CD14-positive monocyte (primary cell): ENCODE measurements around the gene GMCL2. TPM values are rescaled to one million over a fixed set of nuclear protein-coding genes. Genes with fewer than 3 reads are reported as not detected.
A peak's percentile ranks its signal among the peaks of the same experiment; 100 is the strongest.

Experiments used
- DNase-seq, 3 donors: peaks; one replicate each; pipeline ENCODE4 v3.0.0-alpha.2; 2011 to 2022
- H2AFZ ChIP-seq: 2 replicates; pipeline ENCODE4 v1.6.0; 2012; ENCODE audit warnings: mild to moderate bottlenecking, low read depth, low read length, inconsistent platforms; ENCODE audit not compliant: insufficient read depth, poor library complexity, severe bottlenecking
- H3K27ac ChIP-seq, 2 donors: 1 replicate in 1 of 2; 2 replicates in 1 of 2; pipeline ENCODE4 v1.5.1; 2012 to 2013; ENCODE audit warnings: low read length in 2 of 2, control low read depth in 1 of 2, inconsistent platforms in 1 of 2, low read depth in 1 of 2, mild to moderate bottlenecking in 1 of 2
- H3K27me3 ChIP-seq, 2 donors: one replicate each; pipeline versions ENCODE4 v1.6.0 to v1.6.1; 2011 to 2013; ENCODE audit warnings: low read length in 2 of 2; ENCODE audit not compliant: control insufficient read depth in 2 of 2, insufficient read depth in 2 of 2
- H3K36me3 ChIP-seq, 2 donors: replicated peaks in 1 of 2; 1 replicate in 1 of 2; 2 replicates in 1 of 2; pipeline versions ENCODE4 v1.5.1 to v1.6.1; 2012 to 2013; ENCODE audit warnings: low read length in 2 of 2, control low read depth in 1 of 2, inconsistent platforms in 1 of 2, mild to moderate bottlenecking in 1 of 2; ENCODE audit not compliant: insufficient read depth in 2 of 2, control insufficient read depth in 1 of 2
- H3K4me1 ChIP-seq, 2 donors: 1 replicate in 1 of 2; 2 replicates in 1 of 2; pipeline versions ENCODE4 v1.5.1 to v1.6.1; 2012 to 2013; ENCODE audit warnings: low read length in 2 of 2, control low read depth in 1 of 2, inconsistent platforms in 1 of 2, mild to moderate bottlenecking in 1 of 2, moderate library complexity in 1 of 2; ENCODE audit not compliant: insufficient read depth in 2 of 2, control insufficient read depth in 1 of 2
- H3K4me2 ChIP-seq: replicated peaks from 2 replicates; pipeline ENCODE3; 2012; ENCODE audit warnings: low read length, moderate library complexity, mild to moderate bottlenecking; ENCODE audit not compliant: poor library complexity, severe bottlenecking; ENCODE audit errors: extremely low read depth
- H3K4me3 ChIP-seq, 3 experiments: fragments of 200-600 bp in 1 of 3; sonication (generic) in 1 of 3; replicated peaks in 1 of 3; 1 replicate in 2 of 3; 2 replicates in 1 of 3; pipeline ENCODE4 v1.5.1; 2011 to 2013; ENCODE audit warnings: low read length in 3 of 3, mild to moderate bottlenecking in 3 of 3, control low read depth in 2 of 3, low read depth in 2 of 3, inconsistent platforms in 1 of 3, moderate library complexity in 1 of 3
- H3K79me2 ChIP-seq: 2 replicates; pipeline ENCODE4 v1.6.0; 2012; ENCODE audit warnings: mild to moderate bottlenecking, control low read depth, inconsistent platforms, low read length, moderate library complexity; ENCODE audit not compliant: insufficient read depth
- H3K9ac ChIP-seq: 2 replicates; pipeline ENCODE4 v1.6.0; 2017; ENCODE audit warnings: low read length, mild to moderate bottlenecking; ENCODE audit not compliant: insufficient read depth, poor library complexity, severe bottlenecking
- H3K9me3 ChIP-seq, 2 donors: replicated peaks in 1 of 2; 1 replicate in 1 of 2; 2 replicates in 1 of 2; pipeline versions ENCODE4 v1.5.1 to v1.6.1; 2012 to 2013; ENCODE audit warnings: low read length in 2 of 2, control low read depth in 1 of 2; ENCODE audit not compliant: control insufficient read depth in 1 of 2, insufficient read depth in 1 of 2
- H4K20me1 ChIP-seq: 2 replicates; pipeline ENCODE4 v1.6.0; 2012; ENCODE audit warnings: mild to moderate bottlenecking, low read length, control low read depth, moderate library complexity; ENCODE audit not compliant: insufficient read depth
- H3K27ac Mint-ChIP-seq, 7 donors: one replicate each; pipeline ENCODE4 v1.8.0; 2020; ENCODE audit warnings: mild to moderate bottlenecking in 7 of 7, mixed read lengths in 7 of 7, moderate library complexity in 6 of 7, inconsistent platforms in 2 of 7
- H3K27me3 Mint-ChIP-seq, 3 donors: one replicate each; pipeline ENCODE4 v1.8.0; 2021 to 2022; ENCODE audit warnings: low read depth in 3 of 3, mild to moderate bottlenecking in 3 of 3, mixed read lengths in 3 of 3, moderate library complexity in 3 of 3, inconsistent platforms in 1 of 3
- H3K36me3 Mint-ChIP-seq, 2 donors: one replicate each; pipeline ENCODE4 v1.8.0; 2020; ENCODE audit warnings: mixed read lengths in 2 of 2, inconsistent platforms in 1 of 2, mild to moderate bottlenecking in 1 of 2
- H3K4me1 Mint-ChIP-seq: one replicate; pipeline ENCODE4 v1.8.0; 2020; ENCODE audit warnings: mild to moderate bottlenecking, mixed read lengths
- H3K4me3 Mint-ChIP-seq, 2 donors: one replicate each; pipeline ENCODE4 v1.8.0; 2020; ENCODE audit warnings: mild to moderate bottlenecking in 2 of 2, mixed read lengths in 2 of 2, moderate library complexity in 1 of 2
- H3K9me3 Mint-ChIP-seq, 7 donors: one replicate each; pipeline ENCODE4 v1.8.0; 2020 to 2022; ENCODE audit warnings: mixed read lengths in 7 of 7, mild to moderate bottlenecking in 6 of 7, moderate library complexity in 6 of 7, inconsistent platforms in 2 of 7
- WGBS: methylation state at CpG from one replicate; pipeline ENCODE4 v1.1.5; 2013; ENCODE audit warnings: missing lambda C conversion rate; ENCODE audit not compliant: insufficient coverage; 5-methylcytosine and 5-hydroxymethylcytosine counted together
- intact Hi-C, 2 donors: fragments of 100-400 bp; cut with micrococcal nuclease; formaldehyde crosslinking; loops; one replicate each; pipeline versions ENCODE4 v1.15.0 to v1.15.1; 2023
- polyA plus RNA-seq, 3 donors: library from polyadenylated mRNA; depleted of rRNA in 1 of 3; unstranded in 2 of 3; stranded (reverse) in 1 of 3; fragments of 300-500 nt in 2 of 3; fragments of >200 nt in 1 of 3; fragmentation: Illumina TruSeq in 2 of 3; gene quantifications; 1 replicate in 2 of 3; 2 replicates in 1 of 3; pipeline ENCODE4 v1.2.3, GENCODE V29; 2012 to 2021
- TF ChIP-seq, protein P1 (sequence below): fragments of 200-600 bp; IDR thresholded peaks from one replicate; pipeline ENCODE4 v1.8.0; 2022; ENCODE audit warnings: antibody characterized with exemption, mild to moderate bottlenecking

Gene GMCL2
- polyA plus RNA-seq, 3 donors, result not detected

GRCh38 chr5:178163772-178164735 is 23.1 kb downstream of the GMCL2 start:
- H3K4me3 ChIP-seq, result peak overlapping the region in 1 of 3 experiments; percentile 53
- peak overlapping the region; percentile 15 for H3K9ac ChIP-seq
- intact Hi-C loops, result loop anchor here (1.0 to 2.0 kb wide), 2 partner anchors 87 to 88 kb away; no protein-coding TSS in a partner anchor
- H3K4me2 ChIP-seq, result peak overlapping the region; percentile 69
- peak; percentile 74 to 75 (median 74) for DNase-seq
- peaks cover 8 to 9% of the 10 kb centered on the region in 2 donors for H3K4me1 ChIP-seq
- Mint-ChIP-seq H3K4me3 (peak overlapping the region in 1 of 2 donors; percentile 76), H3K9me3 (peaks cover 0 to 3% (median 0%) of the 10 kb centered on the region in 7 donors), H3K36me3 (no peaks in the 10 kb centered on the region), H3K4me1 (peaks cover 10% of the 10 kb centered on the region), H3K27me3 (peaks cover 11 to 28% (median 20%) of the 10 kb centered on the region in 3 donors), H3K27ac (peak overlapping the region in 1 of 7 donors; percentile 63)
- TF ChIP-seq, protein P1, sequence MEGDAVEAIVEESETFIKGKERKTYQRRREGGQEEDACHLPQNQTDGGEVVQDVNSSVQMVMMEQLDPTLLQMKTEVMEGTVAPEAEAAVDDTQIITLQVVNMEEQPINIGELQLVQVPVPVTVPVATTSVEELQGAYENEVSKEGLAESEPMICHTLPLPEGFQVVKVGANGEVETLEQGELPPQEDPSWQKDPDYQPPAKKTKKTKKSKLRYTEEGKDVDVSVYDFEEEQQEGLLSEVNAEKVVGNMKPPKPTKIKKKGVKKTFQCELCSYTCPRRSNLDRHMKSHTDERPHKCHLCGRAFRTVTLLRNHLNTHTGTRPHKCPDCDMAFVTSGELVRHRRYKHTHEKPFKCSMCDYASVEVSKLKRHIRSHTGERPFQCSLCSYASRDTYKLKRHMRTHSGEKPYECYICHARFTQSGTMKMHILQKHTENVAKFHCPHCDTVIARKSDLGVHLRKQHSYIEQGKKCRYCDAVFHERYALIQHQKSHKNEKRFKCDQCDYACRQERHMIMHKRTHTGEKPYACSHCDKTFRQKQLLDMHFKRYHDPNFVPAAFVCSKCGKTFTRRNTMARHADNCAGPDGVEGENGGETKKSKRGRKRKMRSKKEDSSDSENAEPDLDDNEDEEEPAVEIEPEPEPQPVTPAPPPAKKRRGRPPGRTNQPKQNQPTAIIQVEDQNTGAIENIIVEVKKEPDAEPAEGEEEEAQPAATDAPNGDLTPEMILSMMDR, result peak; percentile 88
- H2AFZ ChIP-seq, result peak overlapping the region; percentile 66
- H3K79me2 ChIP-seq, result no peaks in the 10 kb centered on the region
- peaks cover 0 to 6% of the 10 kb centered on the region in 2 donors for H3K27me3 ChIP-seq
- no peak overlapping the region for H3K27ac ChIP-seq
- no peaks in the 10 kb centered on the region for H3K36me3 ChIP-seq
- under 1% methylated on average over 25 of the region's 33 CpGs for WGBS
- no peaks in the 10 kb centered on the region for H3K9me3 ChIP-seq
- no peaks in the 10 kb centered on the region for H4K20me1 ChIP-seq

- no peaks in the 10 kb centered on the region for H3K79me2 ChIP-seq
- no peak overlapping the region for H3K4me3 ChIP-seq
- DNase-seq, result no peak
- TF ChIP-seq, protein P1, result no peak
- Mint-ChIP-seq H3K4me3 (no peak overlapping the region), H3K36me3 (no peaks in the 10 kb centered on the region), H3K4me1 (peaks cover 10% of the 10 kb centered on the region), H3K9me3 (peaks cover 0 to 3% (median 0%) of the 10 kb centered on the region in 7 donors), H3K27me3 (peaks cover 11 to 28% (median 20%) of the 10 kb centered on the region in 3 donors), H3K27ac (no peak overlapping the region)
- H3K36me3 ChIP-seq, result no peaks in the 10 kb centered on the region
- WGBS, result 100% methylated on average over 1 of the region's 9 CpGs
- peaks cover 8 to 9% of the 10 kb centered on the region in 2 donors for H3K4me1 ChIP-seq
- H3K9me3 ChIP-seq, result no peaks in the 10 kb centered on the region
- H3K27ac ChIP-seq, result no peak overlapping the region
- H3K9ac ChIP-seq, result no peak overlapping the region
- no peak overlapping the region for H2AFZ ChIP-seq
- intact Hi-C loops, result no loop called here
- no peak overlapping the region for H3K4me2 ChIP-seq
- H4K20me1 ChIP-seq, result no peaks in the 10 kb centered on the region
- H3K27me3 ChIP-seq, result peaks cover 0 to 6% of the 10 kb centered on the region in 2 donors
Measured at GRCh38 chr5:178162481-178162880, 24.7 kb downstream of the GMCL2 start.
